ENCODE data around the gene ATP13A3. TPM values are rescaled to one million over a fixed set of nuclear protein-coding genes. Genes with fewer than 3 reads are reported as not detected.

ATP13A3 gene
- total and polyA plus RNA-seq, 2 donors (not counting 1 experiment from before 2014, with no cell fraction given), result 6.1 to 61.1 TPM

DNA sequence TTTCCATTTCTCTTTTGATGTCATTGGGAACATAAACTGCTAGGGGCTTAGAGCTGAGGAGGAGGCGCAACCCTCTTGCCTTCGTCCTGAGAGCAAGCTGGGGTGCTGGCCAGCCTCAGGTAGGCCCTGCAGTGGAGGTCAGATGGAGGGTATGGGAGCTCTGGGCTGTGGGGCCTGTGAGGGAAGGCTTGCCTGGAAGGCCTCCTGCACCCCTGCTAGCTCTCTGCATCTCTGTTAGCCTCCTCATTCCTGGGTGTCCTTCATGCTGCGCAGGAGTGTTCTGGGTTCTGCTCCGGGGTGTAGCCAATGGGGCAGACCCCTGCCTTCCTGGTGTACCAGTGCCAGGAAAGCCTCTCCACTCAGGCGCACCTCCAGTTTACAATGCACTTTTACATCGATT is 99.5 kb downstream of the ATP13A3 start:
- Histone ChIP-seq H3K4me1 (ENCODE audit: control insufficient read depth in 2 of 2, insufficient read depth in 2 of 2, low read length in 2 of 2) (no peaks in the 10 kb centered on the region), H3K9me3 (ENCODE audit: control extremely low read depth in 1 of 3, control insufficient read depth in 2 of 3, insufficient read depth in 1 of 3, low read length in 2 of 3) (peaks cover 1 to 5% (median 4%) of the 10 kb centered on the region in 3 donors), H3K79me2 (ENCODE audit: control insufficient read depth, insufficient read depth, low read length) (no peaks in the 10 kb centered on the region), H3K27ac (ENCODE audit: low read length in 2 of 2) (no peak overlapping the region), H3K4me2 (replicated peaks; ENCODE audit: low read depth, low read length, poor library complexity, severe bottlenecking) (no peak overlapping the region), H3K9ac (ENCODE audit: low read length) (no peak overlapping the region), H3K36me3 (replicated peaks in 1 of 2; ENCODE audit: control extremely low read depth in 1 of 2, control insufficient read depth in 1 of 2, extremely low read depth in 1 of 2, insufficient read depth in 2 of 2, low read length in 1 of 2) (no peaks in the 10 kb centered on the region), H3K27me3 (replicated peaks in 1 of 4; ENCODE audit: control extremely low read depth in 1 of 4, control insufficient read depth in 3 of 4, insufficient read depth in 4 of 4, low read length in 3 of 4) (peaks cover 0 to 9% (median 3%) of the 10 kb centered on the region in 4 experiments), H2AFZ (ENCODE audit: insufficient read depth, low read depth, low read length, poor library complexity, severe bottlenecking) (no peak overlapping the region), H3K4me3 (ENCODE audit: control extremely low read depth in 1 of 5, extremely low read depth in 1 of 5, insufficient read depth in 1 of 5, low read depth in 2 of 5, low read length in 4 of 5) (no peak overlapping the region), H4K20me1 (ENCODE audit: control insufficient read depth, insufficient read depth, low read length, poor library complexity, severe bottlenecking) (no peaks in the 10 kb centered on the region)
- POLR2A ChIA-PET, result no interaction called here
- ATAC-seq (ENCODE audit: low read depth), result no peak
- no peak for TF ChIP-seq EZH2 (IDR thresholded peaks at IDR 0.05; ENCODE audit: borderline replicate concordance, insufficient read depth, low read depth, low read length, poor library complexity, severe bottlenecking)
- TF ChIP-seq, protein P1, sequence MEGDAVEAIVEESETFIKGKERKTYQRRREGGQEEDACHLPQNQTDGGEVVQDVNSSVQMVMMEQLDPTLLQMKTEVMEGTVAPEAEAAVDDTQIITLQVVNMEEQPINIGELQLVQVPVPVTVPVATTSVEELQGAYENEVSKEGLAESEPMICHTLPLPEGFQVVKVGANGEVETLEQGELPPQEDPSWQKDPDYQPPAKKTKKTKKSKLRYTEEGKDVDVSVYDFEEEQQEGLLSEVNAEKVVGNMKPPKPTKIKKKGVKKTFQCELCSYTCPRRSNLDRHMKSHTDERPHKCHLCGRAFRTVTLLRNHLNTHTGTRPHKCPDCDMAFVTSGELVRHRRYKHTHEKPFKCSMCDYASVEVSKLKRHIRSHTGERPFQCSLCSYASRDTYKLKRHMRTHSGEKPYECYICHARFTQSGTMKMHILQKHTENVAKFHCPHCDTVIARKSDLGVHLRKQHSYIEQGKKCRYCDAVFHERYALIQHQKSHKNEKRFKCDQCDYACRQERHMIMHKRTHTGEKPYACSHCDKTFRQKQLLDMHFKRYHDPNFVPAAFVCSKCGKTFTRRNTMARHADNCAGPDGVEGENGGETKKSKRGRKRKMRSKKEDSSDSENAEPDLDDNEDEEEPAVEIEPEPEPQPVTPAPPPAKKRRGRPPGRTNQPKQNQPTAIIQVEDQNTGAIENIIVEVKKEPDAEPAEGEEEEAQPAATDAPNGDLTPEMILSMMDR (IDR thresholded peaks at IDR 0.05), result no peak
- peaks cover 6% of the 10 kb centered on the region for H3K9me3 Mint-ChIP-seq (ENCODE audit: insufficient read depth)
- WGBS (ENCODE audit: insufficient coverage), result 100% methylated on average over 5 of the region's 6 CpGs
- no peak overlapping the region for H3K4me3 Mint-ChIP-seq
- intact Hi-C loops (cut with micrococcal nuclease), result no loop called here
- no peaks in the 10 kb centered on the region for H3K4me1 Mint-ChIP-seq
- peaks cover 18% of the 10 kb centered on the region for H3K27me3 Mint-ChIP-seq
- CTCF ChIA-PET, result interaction anchor here (1.1 to 1.5 kb wide), 2 partner anchors 11 to 16 kb away, joined by 3 to 4 read pairs; no protein-coding TSS in a partner anchor
- no peak for DNase-seq
- H3K27ac Mint-ChIP-seq, result no peak overlapping the region

DNA sequence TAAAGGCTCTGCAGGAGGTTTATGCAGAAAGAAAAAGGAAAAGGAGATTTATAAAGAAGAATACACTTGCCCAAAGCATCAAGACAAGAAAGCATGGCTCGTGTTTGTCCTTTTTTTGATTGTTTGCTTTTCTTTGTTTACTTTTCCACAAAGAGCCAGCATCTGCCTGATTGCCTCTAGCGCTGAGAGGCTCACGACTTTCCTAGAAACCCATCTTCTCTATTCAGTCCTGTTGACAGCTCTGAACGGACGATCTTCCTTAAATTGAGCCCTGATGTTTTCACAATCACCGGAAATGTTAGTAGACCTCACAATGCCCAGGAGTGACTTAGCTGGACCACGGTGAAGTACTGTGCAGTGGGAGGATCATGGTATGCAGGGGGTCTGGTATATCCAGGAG is 100.2 kb downstream of the ATP13A3 start:
- Mint-ChIP-seq H3K9me3 (ENCODE audit: insufficient read depth) (peaks cover 6% of the 10 kb centered on the region), H3K27me3 (peaks cover 18% of the 10 kb centered on the region), H3K27ac (no peak overlapping the region), H3K4me3 (no peak overlapping the region), H3K4me1 (no peaks in the 10 kb centered on the region)
- DNase-seq, result no peak
- Histone ChIP-seq H3K79me2 (ENCODE audit: control insufficient read depth, insufficient read depth, low read length) (no peaks in the 10 kb centered on the region), H3K9ac (ENCODE audit: low read length) (no peak overlapping the region), H3K4me2 (replicated peaks; ENCODE audit: low read depth, low read length, poor library complexity, severe bottlenecking) (no peak overlapping the region), H3K4me1 (ENCODE audit: control insufficient read depth in 2 of 2, insufficient read depth in 2 of 2, low read length in 2 of 2) (no peaks in the 10 kb centered on the region), H3K9me3 (ENCODE audit: control extremely low read depth in 1 of 3, control insufficient read depth in 2 of 3, insufficient read depth in 1 of 3, low read length in 2 of 3) (peaks cover 1 to 5% (median 4%) of the 10 kb centered on the region in 3 donors), H3K27ac (ENCODE audit: low read length in 2 of 2) (no peak overlapping the region), H3K36me3 (replicated peaks in 1 of 2; ENCODE audit: control extremely low read depth in 1 of 2, control insufficient read depth in 1 of 2, extremely low read depth in 1 of 2, insufficient read depth in 2 of 2, low read length in 1 of 2) (no peaks in the 10 kb centered on the region), H3K4me3 (ENCODE audit: control extremely low read depth in 1 of 5, extremely low read depth in 1 of 5, insufficient read depth in 1 of 5, low read depth in 2 of 5, low read length in 4 of 5) (no peak overlapping the region), H2AFZ (ENCODE audit: insufficient read depth, low read depth, low read length, poor library complexity, severe bottlenecking) (no peak overlapping the region), H4K20me1 (ENCODE audit: control insufficient read depth, insufficient read depth, low read length, poor library complexity, severe bottlenecking) (no peaks in the 10 kb centered on the region), H3K27me3 (replicated peaks in 1 of 4; ENCODE audit: control extremely low read depth in 1 of 4, control insufficient read depth in 3 of 4, insufficient read depth in 4 of 4, low read length in 3 of 4) (peaks cover 0 to 9% (median 3%) of the 10 kb centered on the region in 4 experiments)
- intact Hi-C loops (cut with micrococcal nuclease), result no loop called here
- WGBS (ENCODE audit: insufficient coverage), result 54% methylated on average over 7 of the region's 7 CpGs
- CTCF ChIA-PET, result interaction anchor here (1.1 kb wide), 1 partner anchor 11 kb away, joined by 3 read pairs; no protein-coding TSS in a partner anchor
- POLR2A ChIA-PET, result no interaction called here
- TF ChIP-seq EZH2 (IDR thresholded peaks at IDR 0.05; ENCODE audit: borderline replicate concordance, insufficient read depth, low read depth, low read length, poor library complexity, severe bottlenecking), result no peak
- TF ChIP-seq, protein P1 (IDR thresholded peaks at IDR 0.05), result no peak
- no peak for ATAC-seq (ENCODE audit: low read depth)

Data from B cell (primary cell).